ENCODE measurements around the gene EXD2.
"Not testable (repeated sequence)": the region's sequence is repeated elsewhere in the genome, so short reads cannot be mapped to it uniquely, and the experiment has no call there.

Gene EXD2

DNA sequence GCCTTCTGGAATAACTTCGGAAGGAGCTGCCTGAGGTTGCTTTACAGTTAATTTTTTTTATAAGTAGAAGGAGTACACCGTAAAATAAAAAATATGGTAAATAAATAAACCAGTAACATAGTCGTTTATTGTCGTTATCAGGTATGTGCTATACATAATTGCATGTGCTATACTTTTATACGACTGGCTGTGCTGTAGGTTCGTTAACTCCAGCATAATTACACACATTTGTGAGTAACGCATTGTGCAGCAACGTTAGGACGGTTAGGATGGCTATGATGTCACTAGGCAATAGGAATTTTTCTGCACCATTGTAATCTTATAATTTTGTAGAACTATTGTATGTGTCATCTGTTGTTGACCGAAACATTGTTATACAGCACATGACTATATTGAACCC is 8.5 kb downstream of the EXD2 start:
- no peak for DNase-seq

DNA sequence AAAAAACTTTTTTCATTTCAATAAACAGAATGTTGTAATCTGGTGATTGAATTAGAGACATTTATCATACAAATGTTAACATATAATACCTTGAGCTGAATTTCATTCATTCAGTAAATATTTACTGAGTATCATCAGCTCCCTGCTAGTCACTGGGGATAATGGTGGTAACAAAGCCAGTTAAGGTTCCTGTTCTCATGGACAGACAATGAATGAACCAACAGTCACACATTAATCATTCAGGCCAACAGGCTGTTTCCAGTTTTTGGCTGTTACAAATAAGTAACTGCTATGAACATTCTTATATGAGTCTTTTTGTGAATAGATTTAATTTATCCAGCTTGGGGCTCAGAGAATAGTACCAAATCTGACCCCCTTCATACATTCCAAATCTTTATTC is 13.5 kb downstream of the EXD2 start:
- DNase-seq: no peak

GRCh38 chr14:69207435-69208041 is 16.2 kb downstream of the EXD2 start:
- DNase-seq: no peak

- no peak for DNase-seq
Measured at GRCh38 chr14:69208666-69209065, 17.4 kb downstream of the EXD2 start.

DNA sequence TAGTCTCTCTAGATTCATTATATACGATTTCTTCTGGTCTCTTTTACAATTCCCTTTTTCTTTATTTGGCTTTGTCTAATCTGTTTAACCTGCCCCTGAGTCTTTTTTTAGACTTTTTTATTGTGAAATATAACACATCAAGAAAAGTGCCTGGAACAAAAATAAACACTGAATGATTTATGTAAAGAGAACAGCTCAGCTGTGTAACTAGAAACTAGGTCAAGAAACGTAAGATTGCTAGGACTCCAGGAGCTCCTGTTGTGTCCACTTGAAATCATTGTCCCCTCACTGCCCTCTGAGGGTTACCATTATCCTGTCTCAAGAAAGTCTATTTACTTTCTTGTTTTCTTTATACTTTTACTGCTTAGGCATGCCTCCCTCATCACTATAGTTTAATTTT is 23.1 kb downstream of the EXD2 start:
- no peak for DNase-seq

GRCh38 chr14:69217663-69218062 is 26.4 kb downstream of the EXD2 start:
- DNase-seq: not testable (repeated sequence)

- no peak for DNase-seq
Measured at GRCh38 chr14:69224946-69225345, 33.6 kb downstream of the EXD2 start.

DNA sequence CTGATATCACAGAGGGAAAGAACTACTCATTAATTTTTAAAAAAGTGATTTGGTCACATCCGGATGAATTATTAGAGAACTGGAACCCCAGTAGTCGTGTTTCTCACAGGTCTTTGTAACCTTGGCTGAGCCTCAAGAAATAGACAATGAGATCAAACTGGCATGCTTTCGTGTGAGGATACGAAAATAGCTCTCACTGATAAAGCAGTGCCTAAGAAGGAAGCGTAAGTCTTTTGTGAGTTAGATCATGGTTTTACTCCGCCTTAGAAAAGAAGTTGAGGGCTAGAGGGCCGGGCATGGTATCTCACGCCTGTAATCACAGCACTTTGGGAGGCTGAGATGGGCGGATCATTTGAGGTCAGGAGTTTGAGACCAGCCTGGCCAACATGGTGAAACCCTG is 34.9 kb downstream of the EXD2 start:
- DNase-seq: no peak

DNA sequence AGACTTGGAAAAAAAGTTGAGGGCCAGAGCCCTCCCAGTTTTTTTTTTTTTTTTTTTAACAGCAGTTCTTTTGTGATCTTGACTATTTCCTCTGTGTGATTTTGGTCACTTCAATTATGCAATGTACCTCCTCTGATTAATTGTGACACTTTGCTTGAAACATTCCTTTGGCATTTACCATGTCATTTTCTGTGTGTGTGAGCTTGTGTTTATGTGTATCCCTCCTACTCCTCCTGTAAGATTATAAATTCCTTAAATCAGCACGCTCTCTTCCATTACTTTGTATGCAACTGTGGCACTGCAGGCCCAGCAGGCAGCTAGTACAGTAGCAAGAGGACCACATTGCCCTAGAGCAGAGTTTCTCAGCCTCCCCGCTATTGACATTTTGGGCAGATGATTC is 35.4 kb downstream of the EXD2 start:
- DNase-seq: no peak

DNA sequence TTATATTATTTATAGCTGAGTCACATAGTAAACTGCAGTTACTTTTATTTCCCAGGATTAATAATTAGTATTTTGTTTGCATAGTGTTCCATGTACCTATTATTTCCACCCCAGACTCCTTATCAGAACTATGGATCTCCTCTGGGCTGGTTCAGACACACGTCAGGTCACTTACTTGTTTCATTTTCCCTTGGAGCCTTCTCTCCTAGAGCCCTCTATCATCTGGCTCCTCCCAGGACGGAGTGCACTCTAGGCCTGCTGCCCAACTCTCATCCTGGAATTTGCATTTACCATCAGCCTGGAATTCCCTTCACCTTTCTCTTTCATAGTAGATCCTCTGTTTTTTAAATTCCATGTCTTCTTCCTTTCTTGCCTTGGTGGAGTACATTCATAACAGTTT is 40.2 kb downstream of the EXD2 start:
- DNase-seq: no peak

DNA sequence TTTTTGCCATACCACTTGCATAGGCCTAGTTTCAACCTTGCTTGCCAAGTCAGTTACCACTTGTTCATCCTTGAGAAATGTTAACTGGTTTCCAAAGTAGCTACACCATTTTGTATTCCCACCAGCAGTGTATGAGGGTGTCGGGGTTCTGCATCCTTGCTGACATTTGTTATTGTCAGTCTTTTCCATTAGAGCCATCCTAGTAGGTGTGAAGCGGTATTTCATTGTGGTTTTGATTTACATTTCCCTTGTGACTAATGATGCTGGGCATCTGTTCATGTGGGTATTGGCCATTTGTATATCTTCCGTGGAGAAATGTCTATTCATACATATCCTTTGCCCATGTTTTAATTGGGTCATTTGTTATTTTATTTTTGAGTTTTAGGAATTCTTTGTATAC is 41.1 kb downstream of the EXD2 start:
- no peak for DNase-seq

DNA sequence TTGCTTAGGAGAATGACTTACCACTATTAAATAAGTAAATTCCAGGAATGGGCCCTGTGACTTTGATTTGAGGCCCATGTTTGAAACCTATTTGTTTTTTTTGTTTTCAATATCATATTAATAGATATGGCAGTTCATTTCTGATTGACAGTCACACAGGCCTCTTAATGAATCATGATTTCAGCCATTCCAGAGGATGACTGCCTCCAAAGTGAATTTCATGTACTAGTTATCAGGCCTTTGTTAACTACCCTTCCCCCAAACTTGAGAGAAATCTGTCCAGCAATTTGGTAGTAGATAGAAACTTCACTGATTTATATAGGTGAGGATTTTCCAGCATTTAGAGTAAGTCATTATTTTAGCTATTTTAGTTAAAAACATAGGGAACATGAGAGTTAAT is 42.8 kb downstream of the EXD2 start:
- DNase-seq: no peak

- DNase-seq: no peak
Measured at GRCh38 chr14:69235708-69236107, 44.4 kb downstream of the EXD2 start.

DNA sequence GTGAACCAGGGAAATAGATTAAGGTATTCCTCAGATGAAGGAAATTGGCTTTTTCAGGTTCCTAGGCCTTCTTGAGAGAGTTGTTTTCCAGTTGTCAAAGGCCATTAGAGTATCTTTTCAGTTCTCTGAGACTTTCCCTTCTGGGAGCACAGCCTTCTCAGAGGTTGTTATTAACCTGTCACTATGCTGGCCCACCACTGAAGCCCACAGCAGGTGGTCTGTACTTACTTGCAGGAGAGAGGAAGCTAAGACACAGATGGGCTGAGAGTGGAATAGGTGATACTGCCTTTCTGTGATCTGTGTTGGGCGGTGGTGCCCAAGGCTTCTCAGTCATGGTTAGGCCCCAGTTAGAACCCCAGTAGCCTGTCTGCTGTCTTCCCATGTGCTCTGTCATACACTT is 45.8 kb downstream of the EXD2 start:
- DNase-seq: no peak

- DNase-seq: no peak
Measured at GRCh38 chr14:69237584-69237983, 46.3 kb downstream of the EXD2 start.

DNA sequence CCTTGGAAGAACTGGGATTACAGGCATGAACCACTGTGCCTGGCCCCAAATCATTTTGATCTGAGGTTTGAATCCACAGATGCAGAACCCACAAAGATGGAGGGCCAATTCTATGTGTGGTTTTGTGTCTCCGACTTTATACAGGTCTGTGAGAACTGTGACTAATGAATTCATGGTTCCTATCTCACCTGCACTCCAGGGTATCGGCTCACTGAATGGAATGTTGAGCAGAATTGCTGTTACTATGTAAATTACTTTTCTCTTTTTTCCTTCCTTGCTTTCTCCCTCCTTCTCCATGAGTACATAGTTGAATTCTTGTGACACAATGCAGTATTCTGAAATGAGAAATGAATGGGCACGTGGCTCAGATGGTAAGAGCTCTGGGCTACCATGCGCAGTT is 47.6 kb downstream of the EXD2 start:
- DNase-seq: no peak

DNA sequence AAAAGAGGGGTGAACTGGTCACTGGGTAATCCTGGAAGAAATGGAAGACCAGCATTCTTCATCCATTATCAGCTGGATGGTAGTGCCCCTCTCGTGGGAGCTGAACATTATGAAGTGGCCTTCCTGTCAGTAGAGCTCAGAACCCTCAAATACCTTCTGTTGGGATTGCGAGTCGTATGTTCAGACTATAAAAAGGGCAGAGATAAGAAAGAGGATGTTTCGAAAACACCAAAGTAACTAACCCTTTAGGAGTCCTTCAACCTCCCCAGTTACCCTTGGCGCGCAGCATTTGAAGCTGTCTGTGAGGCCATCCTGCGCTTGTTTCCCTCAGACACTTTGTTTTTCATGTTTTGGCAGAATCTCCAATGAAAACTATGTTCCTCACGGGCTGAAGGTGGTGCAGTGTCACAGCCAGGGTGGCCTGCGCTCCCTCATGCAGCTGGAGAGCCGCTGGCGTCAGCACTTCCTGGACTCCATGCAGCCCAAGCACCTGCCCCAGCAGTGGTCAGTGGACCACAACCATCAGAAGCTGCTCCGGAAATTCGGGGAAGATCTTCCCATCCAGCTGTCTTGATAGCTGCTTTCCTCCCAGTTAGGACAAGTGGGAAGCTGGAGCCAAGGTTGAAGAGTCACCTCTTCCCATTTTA is 49.4 kb downstream of the EXD2 start:
- DNase-seq: no peak

DNA sequence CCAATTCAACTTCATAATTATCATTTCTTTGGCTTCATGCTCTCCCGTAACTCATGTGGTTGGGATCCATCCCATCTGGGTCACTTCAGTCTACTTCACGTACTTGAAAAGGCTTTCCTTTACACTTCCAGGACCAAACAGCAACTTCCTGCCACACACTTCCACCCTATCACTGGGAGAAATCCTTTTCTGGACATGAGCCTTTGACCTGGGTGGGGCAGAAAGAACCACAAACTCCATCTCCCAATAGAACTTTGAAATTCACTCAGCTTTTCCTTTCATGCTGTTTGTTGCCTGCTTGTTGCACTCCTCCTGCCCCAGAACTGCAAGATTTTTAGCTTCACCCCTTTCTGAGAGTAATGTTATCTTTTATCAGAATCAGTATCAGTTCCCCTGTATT is 50.3 kb downstream of the EXD2 start:
- DNase-seq: no peak

DNA sequence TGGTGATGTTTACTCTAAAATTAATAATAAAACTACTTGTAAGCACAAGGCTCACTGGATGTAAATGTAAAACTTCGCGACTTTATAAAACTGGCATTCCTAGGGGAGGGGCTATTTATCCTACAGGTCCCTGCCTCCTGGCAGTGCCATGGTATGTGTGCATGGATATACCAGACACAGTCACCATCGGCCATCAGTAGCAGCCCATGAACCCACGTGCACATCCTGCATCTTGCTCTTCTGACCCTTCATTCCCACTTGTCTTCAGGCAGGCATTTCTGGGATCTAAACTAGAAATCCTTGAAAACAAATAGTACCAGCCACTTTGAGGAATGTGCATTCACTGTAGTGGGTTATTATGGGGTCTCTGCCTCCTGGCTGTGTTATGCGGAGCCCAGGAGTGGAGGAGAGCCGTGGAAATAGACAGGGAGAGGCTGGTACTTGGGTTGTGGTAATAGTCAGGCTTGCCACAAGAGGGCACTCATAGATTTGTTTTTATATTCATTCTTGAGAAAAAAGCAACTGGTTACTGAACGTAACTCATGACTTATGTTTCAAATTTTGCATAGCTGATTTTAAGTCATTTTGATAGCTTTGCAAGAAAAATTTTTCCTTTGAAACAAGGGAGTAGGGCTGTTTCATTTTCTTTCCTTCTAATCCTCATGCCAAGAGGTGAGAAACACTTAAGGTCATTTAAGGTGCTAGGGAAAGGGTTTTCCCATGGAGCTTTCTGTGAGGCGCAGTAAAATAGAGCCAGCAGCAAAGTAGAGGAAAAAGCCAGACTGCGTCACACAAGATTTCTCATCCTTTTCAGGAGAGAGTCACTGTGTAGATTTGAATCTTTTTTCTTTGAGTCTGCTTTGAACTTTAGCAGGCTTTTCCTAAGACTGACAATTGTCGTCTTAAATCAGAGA is 51.3 kb downstream of the EXD2 start:
- DNase-seq: peak; percentile 71

DNA sequence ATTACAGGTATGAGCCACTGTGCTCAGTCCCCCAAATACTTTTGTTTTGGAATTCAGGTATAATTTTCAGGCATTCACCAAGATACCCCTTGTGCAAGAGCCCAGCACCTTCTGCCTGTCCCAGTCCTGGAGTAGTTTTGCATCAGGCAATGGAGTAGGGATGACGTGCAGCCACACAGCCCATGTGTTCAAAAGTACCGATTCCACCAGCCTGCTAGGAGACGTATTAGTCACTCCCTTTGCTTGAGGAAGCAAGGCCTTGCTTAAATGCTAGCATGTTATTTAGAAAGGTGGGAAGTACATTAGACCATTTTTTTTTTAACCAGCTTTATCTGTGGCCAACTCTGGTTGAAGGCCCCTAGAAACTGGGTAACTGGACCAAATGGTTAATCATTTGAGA is 53.6 kb downstream of the EXD2 start:
- no peak for DNase-seq

DNA sequence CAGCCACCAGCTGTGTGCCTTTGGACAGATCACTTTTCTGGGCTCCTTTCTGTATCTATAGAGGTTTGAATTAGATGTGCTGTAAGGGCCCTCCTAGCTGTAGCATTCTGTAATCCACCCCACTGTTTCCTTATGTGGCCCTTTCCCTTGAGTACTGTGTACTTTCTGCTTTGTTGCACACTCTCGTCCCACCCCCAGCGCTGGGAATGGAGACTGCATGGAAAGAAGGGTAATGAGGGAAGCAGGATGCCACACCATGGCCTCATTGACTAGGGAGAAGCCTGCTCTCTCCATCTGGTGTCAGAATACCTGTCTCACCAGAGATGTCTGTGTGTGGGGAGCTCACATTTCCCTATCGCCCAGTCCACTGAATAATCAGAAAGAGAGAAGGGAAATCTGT is 55.0 kb downstream of the EXD2 start:
- DNase-seq: no peak

- DNase-seq: no peak
Measured at GRCh38 chr14:69247676-69248440, 56.6 kb downstream of the EXD2 start.

DNA sequence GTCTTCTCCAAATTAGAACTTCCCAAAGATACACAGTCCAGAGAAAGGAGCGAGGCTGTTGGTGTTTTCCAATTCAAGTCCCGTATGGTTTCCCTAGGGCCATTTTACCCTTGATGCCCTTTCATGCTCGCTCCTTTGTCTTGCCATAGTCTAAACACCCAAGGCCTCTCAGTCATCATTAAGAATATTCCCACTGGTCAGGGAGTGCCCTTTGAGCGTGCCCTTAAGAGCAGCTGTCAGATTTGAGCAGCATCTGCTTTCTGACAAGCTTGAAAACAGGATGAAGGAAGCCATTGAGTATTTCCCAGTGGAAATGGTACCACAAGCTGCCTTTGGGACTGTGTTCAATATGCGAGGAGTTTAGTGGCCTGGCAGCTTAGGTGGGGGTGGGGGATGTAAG is 58.3 kb downstream of the EXD2 start:
- DNase-seq: no peak

Data from activated CD8-positive, alpha-beta memory T cell treated with anti-CD3 and anti-CD28 coated beads for 24 hours (primary cell).